Ammon's horn (tissue), 1 donor: ENCODE data around the gene PRKAG3.

ENCODE experiments used
- DNase-seq: peaks from one replicate; pipeline ENCODE4 v3.0.0-alpha.2; 2016; ENCODE audit warnings: low spot score

Gene PRKAG3

GRCh38 chr2:218831378-218831990 lies at the start of gene PRKAG3:
Gene PRKAG3 (minus strand): TSS chr2:218831803.
- DNase-seq, result no peak

GRCh38 chr2:218880859-218881594 lies 49.4 kb upstream of the PRKAG3 start:
- DNase-seq, result no peak

GRCh38 chr2:218880102-218880858 lies 48.7 kb upstream of the PRKAG3 start, which contains the start of gene WNT10A:
Gene WNT10A (plus strand): TSS chr2:218880852. CDS start chr2:218880996, 144 bp downstream.
- no peak for DNase-seq

- no peak for DNase-seq
Observed at GRCh38 chr2:218879776-218880101, 48.1 kb upstream of the PRKAG3 start.

GRCh38 chr2:218878926-218879761 lies 47.5 kb upstream of the PRKAG3 start:
- DNase-seq, result no peak

GRCh38 chr2:218878486-218878885 lies 46.9 kb upstream of the PRKAG3 start:
- no peak for DNase-seq

GRCh38 chr2:218877891-218878290 lies 46.3 kb upstream of the PRKAG3 start:
- no peak for DNase-seq

GRCh38 chr2:218877331-218877730 lies 45.7 kb upstream of the PRKAG3 start:
- DNase-seq, result no peak

GRCh38 chr2:218876562-218877219 lies 45.1 kb upstream of the PRKAG3 start:
- peak; percentile 73 for DNase-seq

- DNase-seq, result no peak
Observed at GRCh38 chr2:218875692-218876246, 44.2 kb upstream of the PRKAG3 start.

GRCh38 chr2:218873359-218874194 lies 42.0 kb upstream of the PRKAG3 start:
- DNase-seq, result no peak

- DNase-seq, result no peak
Observed at GRCh38 chr2:218872645-218873358, 41.2 kb upstream of the PRKAG3 start.

- DNase-seq, result no peak
Observed at GRCh38 chr2:218871345-218872302, 40.0 kb upstream of the PRKAG3 start.

- DNase-seq, result peak; percentile 42
Observed at GRCh38 chr2:218870984-218871344, 39.4 kb upstream of the PRKAG3 start.

- DNase-seq, result no peak
Observed at GRCh38 chr2:218869064-218869463, 37.5 kb upstream of the PRKAG3 start.

GRCh38 chr2:218867900-218868299 lies 36.3 kb upstream of the PRKAG3 start:
- DNase-seq, result no peak

- DNase-seq, result no peak
Observed at GRCh38 chr2:218865999-218866398, 34.4 kb upstream of the PRKAG3 start.

GRCh38 chr2:218865396-218865795 lies 33.8 kb upstream of the PRKAG3 start:
- DNase-seq, result no peak
